ENCODE measurements around the gene IRF4. TPM values are rescaled to one million over a fixed set of nuclear protein-coding genes. Genes with fewer than 3 reads are reported as not detected.

The IRF4 gene
- total and polyA plus RNA-seq, 2 experiments from 2014 or later: 1.3 to 1.9 TPM

DNA sequence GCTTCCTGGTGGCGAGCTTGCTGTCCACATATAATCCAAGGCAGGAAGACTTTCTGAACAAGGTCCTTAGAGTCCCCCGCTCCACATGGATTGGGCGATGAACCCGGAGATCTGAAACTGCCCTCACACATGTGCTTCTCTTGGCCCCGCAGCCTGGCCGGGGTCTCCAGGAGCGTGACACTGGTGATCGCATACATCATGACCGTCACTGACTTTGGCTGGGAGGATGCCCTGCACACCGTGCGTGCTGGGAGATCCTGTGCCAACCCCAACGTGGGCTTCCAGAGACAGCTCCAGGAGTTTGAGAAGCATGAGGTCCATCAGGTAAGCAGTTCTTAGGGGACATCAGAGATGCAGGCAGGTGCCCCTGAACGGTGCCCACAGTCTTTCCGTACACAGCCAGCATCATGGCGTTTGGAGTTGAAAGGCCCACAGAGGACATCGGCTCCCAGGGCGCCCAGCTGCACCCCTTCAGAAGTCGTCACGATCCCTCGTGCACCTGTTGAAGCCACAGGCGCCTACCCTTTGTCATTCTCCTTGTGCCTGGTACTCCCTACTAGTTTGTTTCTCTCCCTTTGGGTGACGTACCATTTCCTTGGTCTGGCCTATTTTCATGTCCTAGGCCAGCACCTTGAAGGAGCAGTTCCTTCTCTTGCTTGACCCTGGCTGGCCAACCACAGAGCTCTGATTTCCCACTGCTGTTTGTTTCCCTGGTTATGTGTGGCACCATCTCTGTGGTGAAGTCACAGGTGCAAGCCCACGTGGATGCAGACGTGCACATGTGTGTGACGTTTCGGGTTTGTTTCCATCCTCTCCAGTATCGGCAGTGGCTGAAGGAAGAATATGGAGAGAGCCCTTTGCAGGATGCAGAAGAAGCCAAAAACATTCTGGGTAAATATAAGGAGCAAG lies 43.3 kb upstream of the IRF4 start:
- Histone ChIP-seq H3K36me3 (ENCODE audit: insufficient read depth) (peaks cover 4% of the 10 kb centered on the region), H3K4me3 (no peak overlapping the region), H3K27me3 (ENCODE audit: insufficient read depth) (no peaks in the 10 kb centered on the region), H3K4me1 (ENCODE audit: insufficient read depth) (no peaks in the 10 kb centered on the region), H3K27ac (ENCODE audit: low read depth) (no peak overlapping the region), H3K4me2 (no peak overlapping the region), H3K9me2 (ENCODE audit: insufficient read depth) (no peaks in the 10 kb centered on the region), H2AFZ (no peak overlapping the region), H3K79me2 (replicated peaks; ENCODE audit: insufficient read depth) (no peaks in the 10 kb centered on the region), H4K20me1 (replicated peaks; ENCODE audit: insufficient read depth) (peaks cover 7% of the 10 kb centered on the region), H3F3A (replicated peaks; ENCODE audit: low read depth) (no peaks in the 10 kb centered on the region)
- DNase-seq (ENCODE audit: low spot score): no peak
- Mint-ChIP-seq H3K36me3 (ENCODE audit: low read depth) (peaks cover 44% of the 10 kb centered on the region), H3K27ac (no peak overlapping the region), H3K9me3 (peaks cover 100% of the 10 kb centered on the region), H3K4me3 (no peak overlapping the region), H3K4me1 (peaks cover 11% of the 10 kb centered on the region; the same call in 2 of the 3 replicates), H3K27me3 (ENCODE audit: insufficient read depth, low read depth, poor library complexity) (no peaks in the 10 kb centered on the region)
- TF ChIP-seq CREB1 (CRISPR knock-in tag; IDR thresholded peaks at IDR 0.05; ENCODE audit: low read depth): no peak
- TF ChIP-seq EZH2phosphoT487 (IDR thresholded peaks at IDR 0.05; ENCODE audit: unreplicated experiment): no peak
- ATAC-seq: no peak

- Mint-ChIP-seq H3K9me3 (peaks cover 100% of the 10 kb centered on the region), H3K36me3 (ENCODE audit: low read depth) (peaks cover 41% of the 10 kb centered on the region), H3K27ac (0 out of 2 replicates have a peak overlapping the region, but pooled peaks have one; percentile 12), H3K4me1 (peaks cover 11% of the 10 kb centered on the region), H3K4me3 (no peak overlapping the region), H3K27me3 (ENCODE audit: insufficient read depth, low read depth, poor library complexity) (peaks cover 7% of the 10 kb centered on the region)
- ATAC-seq: no peak
- H3K9me2 ChIP-seq (ENCODE audit: insufficient read depth): no peaks in the 10 kb centered on the region
- no peaks in the 10 kb centered on the region for H3K4me1 ChIP-seq (ENCODE audit: insufficient read depth)
- no peak overlapping the region for H3K4me2 ChIP-seq
- DNase-seq (ENCODE audit: low spot score): no peak
- H3K27me3 ChIP-seq (ENCODE audit: insufficient read depth): no peaks in the 10 kb centered on the region
- H3K4me3 ChIP-seq: no peak overlapping the region
- peaks cover 4% of the 10 kb centered on the region for H3K36me3 ChIP-seq (ENCODE audit: insufficient read depth)
- no peaks in the 10 kb centered on the region for H3K79me2 ChIP-seq (replicated peaks; ENCODE audit: insufficient read depth)
- H4K20me1 ChIP-seq (replicated peaks; ENCODE audit: insufficient read depth): peaks cover 7% of the 10 kb centered on the region
- H2AFZ ChIP-seq: no peak overlapping the region
- no peaks in the 10 kb centered on the region for H3F3A ChIP-seq (replicated peaks; ENCODE audit: low read depth)
- no peak overlapping the region for H3K27ac ChIP-seq (ENCODE audit: low read depth)
- TF ChIP-seq NANOG (IDR thresholded peaks at IDR 0.05; ENCODE audit: borderline replicate concordance): no peak
- no peak for TF ChIP-seq ZNF114 (CRISPR knock-in tag; IDR thresholded peaks at IDR 0.05)
- TF ChIP-seq POLR2AphosphoS5 (IDR thresholded peaks at IDR 0.05; ENCODE audit: low read depth): no peak
- no peak for TF ChIP-seq CTCF (conservative IDR thresholded peaks at IDR 0.05; ENCODE audit: low read depth in 2 of 2)
- TF ChIP-seq EZH2 (IDR thresholded peaks at IDR 0.05; ENCODE audit: low read depth, unreplicated experiment): no peak
- TF ChIP-seq JUNB (IDR thresholded peaks at IDR 0.05; ENCODE audit: unreplicated experiment): no peak
- no peak for TF ChIP-seq CREB1 (CRISPR knock-in tag; IDR thresholded peaks at IDR 0.05; ENCODE audit: low read depth)
- TF ChIP-seq, protein P1, sequence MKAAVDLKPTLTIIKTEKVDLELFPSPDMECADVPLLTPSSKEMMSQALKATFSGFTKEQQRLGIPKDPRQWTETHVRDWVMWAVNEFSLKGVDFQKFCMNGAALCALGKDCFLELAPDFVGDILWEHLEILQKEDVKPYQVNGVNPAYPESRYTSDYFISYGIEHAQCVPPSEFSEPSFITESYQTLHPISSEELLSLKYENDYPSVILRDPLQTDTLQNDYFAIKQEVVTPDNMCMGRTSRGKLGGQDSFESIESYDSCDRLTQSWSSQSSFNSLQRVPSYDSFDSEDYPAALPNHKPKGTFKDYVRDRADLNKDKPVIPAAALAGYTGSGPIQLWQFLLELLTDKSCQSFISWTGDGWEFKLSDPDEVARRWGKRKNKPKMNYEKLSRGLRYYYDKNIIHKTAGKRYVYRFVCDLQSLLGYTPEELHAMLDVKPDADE (IDR thresholded peaks at IDR 0.05): no peak
- no peak for TF ChIP-seq STAT1 (IDR thresholded peaks at IDR 0.05; ENCODE audit: unreplicated experiment)
- no peak for TF ChIP-seq EZH2phosphoT487 (IDR thresholded peaks at IDR 0.05; ENCODE audit: unreplicated experiment)
- TF ChIP-seq, protein P2, sequence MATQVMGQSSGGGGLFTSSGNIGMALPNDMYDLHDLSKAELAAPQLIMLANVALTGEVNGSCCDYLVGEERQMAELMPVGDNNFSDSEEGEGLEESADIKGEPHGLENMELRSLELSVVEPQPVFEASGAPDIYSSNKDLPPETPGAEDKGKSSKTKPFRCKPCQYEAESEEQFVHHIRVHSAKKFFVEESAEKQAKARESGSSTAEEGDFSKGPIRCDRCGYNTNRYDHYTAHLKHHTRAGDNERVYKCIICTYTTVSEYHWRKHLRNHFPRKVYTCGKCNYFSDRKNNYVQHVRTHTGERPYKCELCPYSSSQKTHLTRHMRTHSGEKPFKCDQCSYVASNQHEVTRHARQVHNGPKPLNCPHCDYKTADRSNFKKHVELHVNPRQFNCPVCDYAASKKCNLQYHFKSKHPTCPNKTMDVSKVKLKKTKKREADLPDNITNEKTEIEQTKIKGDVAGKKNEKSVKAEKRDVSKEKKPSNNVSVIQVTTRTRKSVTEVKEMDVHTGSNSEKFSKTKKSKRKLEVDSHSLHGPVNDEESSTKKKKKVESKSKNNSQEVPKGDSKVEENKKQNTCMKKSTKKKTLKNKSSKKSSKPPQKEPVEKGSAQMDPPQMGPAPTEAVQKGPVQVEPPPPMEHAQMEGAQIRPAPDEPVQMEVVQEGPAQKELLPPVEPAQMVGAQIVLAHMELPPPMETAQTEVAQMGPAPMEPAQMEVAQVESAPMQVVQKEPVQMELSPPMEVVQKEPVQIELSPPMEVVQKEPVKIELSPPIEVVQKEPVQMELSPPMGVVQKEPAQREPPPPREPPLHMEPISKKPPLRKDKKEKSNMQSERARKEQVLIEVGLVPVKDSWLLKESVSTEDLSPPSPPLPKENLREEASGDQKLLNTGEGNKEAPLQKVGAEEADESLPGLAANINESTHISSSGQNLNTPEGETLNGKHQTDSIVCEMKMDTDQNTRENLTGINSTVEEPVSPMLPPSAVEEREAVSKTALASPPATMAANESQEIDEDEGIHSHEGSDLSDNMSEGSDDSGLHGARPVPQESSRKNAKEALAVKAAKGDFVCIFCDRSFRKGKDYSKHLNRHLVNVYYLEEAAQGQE (IDR thresholded peaks at IDR 0.05; ENCODE audit: unreplicated experiment): no peak
- no peak for TF ChIP-seq ZNF331 (CRISPR knock-in tag; IDR thresholded peaks at IDR 0.05; ENCODE audit: low read depth)
Observed at GRCh38 chr6:348860-349396, 42.6 kb upstream of the IRF4 start.

All from GM23338 (cell line).